Esophagus muscularis mucosa (tissue), 4 donors: ENCODE measurements around the gene AACS. TPM values are rescaled to one million over a fixed set of nuclear protein-coding genes. Genes with fewer than 3 reads are reported as not detected.

Experiments
- DNase-seq: peaks from one replicate; pipeline ENCODE4 v3.0.0-alpha.2; 2017; ENCODE audit errors: extremely low spot score
- H3K27ac ChIP-seq, 4 donors: fragments of 200-600 bp; sonication (generic); replicated peaks in 1 of 4; 1 replicate in 3 of 4; 2 replicates in 1 of 4; pipeline ENCODE4 v1.5.1; 2016 to 2019; ENCODE audit warnings: mild to moderate bottlenecking in 1 of 4
- H3K27me3 ChIP-seq, 4 donors: fragments of 200-600 bp; sonication (generic); one replicate each; pipeline versions ENCODE4 v1.5.1 to v1.6.0; 2016 to 2019
- H3K36me3 ChIP-seq, 4 donors: fragments of 200-600 bp; sonication (generic); one replicate each; pipeline ENCODE4 v1.5.1; 2016 to 2019
- H3K4me1 ChIP-seq, 4 donors: fragments of 200-600 bp; sonication (generic); one replicate each; pipeline ENCODE4 v1.5.1; 2016 to 2019
- H3K4me3 ChIP-seq, 4 donors: fragments of 200-600 bp; sonication (generic); 1 replicate in 2 of 4; 2 replicates in 2 of 4; pipeline ENCODE4 v1.5.1; 2016 to 2019; ENCODE audit warnings: mild to moderate bottlenecking in 4 of 4, moderate library complexity in 1 of 4
- H3K9me3 ChIP-seq, 4 donors: fragments of 200-600 bp; sonication (generic); 1 replicate in 3 of 4; 2 replicates in 1 of 4; pipeline ENCODE4 v1.5.1; 2016 to 2019
- CTCF ChIP-seq, 3 experiments: fragments of 200-600 bp in 2 of 3; fragments of 450-650 bp in 1 of 3; sonication (generic) in 2 of 3; IDR thresholded peaks; one replicate each; pipeline ENCODE4 v1.5.1; 2017 to 2019; ENCODE audit warnings: antibody characterized with exemption in 3 of 3, mild to moderate bottlenecking in 2 of 3, moderate library complexity in 1 of 3
- EP300 ChIP-seq: sonication (generic); formaldehyde crosslinking; IDR thresholded peaks from one replicate; pipeline ENCODE4 v1.6.1; 2017; ENCODE audit warnings: antibody characterized with exemption
- POLR2A ChIP-seq: fragments of 450-650 bp; IDR thresholded peaks from one replicate; pipeline ENCODE4 v1.6.1; 2017; ENCODE audit warnings: antibody characterized with exemption, moderate library complexity, mild to moderate bottlenecking, low read depth
- POLR2AphosphoS5 ChIP-seq, 2 donors: sonication (generic); formaldehyde crosslinking; IDR thresholded peaks; one replicate each; pipeline ENCODE4 v1.6.1; 2017; ENCODE audit warnings: antibody characterized with exemption in 2 of 2
- WGBS: methylation state at CpG from one replicate; pipeline ENCODE4 v1.1.5; 2018; 5-methylcytosine and 5-hydroxymethylcytosine counted together
- intact Hi-C: fragments of 100-400 bp; cut with DNase I; formaldehyde crosslinking; loops from one replicate; pipeline ENCODE4 v1.15.1; 2023
- total RNA-seq, 4 donors: library from RNA; depleted of rRNA; stranded (reverse); fragments of >200 nt; gene quantifications; one replicate each; pipeline versions ENCODE4 v1.1.0 to v1.2.1, GENCODE V29; 2016

Gene AACS
- total RNA-seq, 4 donors from 2014 or later: 10.2 to 16.7 (median 13.9) TPM

GRCh38 chr12:125159702-125160101 lies 94.5 kb downstream of the AACS start:
- Histone ChIP-seq H3K36me3 (no peaks in the 10 kb centered on the region), H3K4me3 (no peak overlapping the region), H3K27me3 (no peaks in the 10 kb centered on the region), H3K4me1 (peaks cover 0 to 4% (median 0%) of the 10 kb centered on the region in 4 donors), H3K9me3 (peaks cover 0 to 9% (median 2%) of the 10 kb centered on the region in 4 donors), H3K27ac (no peak overlapping the region)
- no CpG with 5 or more reads among the region's 3 CpGs for WGBS
- intact Hi-C loops: no loop called here
- no peak for DNase-seq
- TF ChIP-seq POLR2AphosphoS5 (IDR thresholded peaks at IDR 0.05): no peak
- no peak for TF ChIP-seq EP300
- no peak for TF ChIP-seq POLR2A
- no peak for TF ChIP-seq CTCF (IDR thresholded peaks at IDR 0.05)

GRCh38 chr12:125160281-125160955 lies 95.2 kb downstream of the AACS start:
- Histone ChIP-seq H3K36me3 (no peaks in the 10 kb centered on the region), H3K27ac (no peak overlapping the region), H3K27me3 (no peaks in the 10 kb centered on the region), H3K4me3 (no peak overlapping the region), H3K9me3 (peaks cover 0 to 9% (median 2%) of the 10 kb centered on the region in 4 donors), H3K4me1 (peaks cover 0 to under 1% (median 0%) of the 10 kb centered on the region in 4 donors)
- TF ChIP-seq POLR2A (no peak), EP300 (no peak), POLR2AphosphoS5 (IDR thresholded peaks at IDR 0.05) (no peak)
- intact Hi-C loops: no loop called here
- no peak for DNase-seq
- WGBS: 82% methylated on average over 9 of the region's 9 CpGs

GRCh38 chr12:125161712-125162022 lies 96.4 kb downstream of the AACS start:
- Histone ChIP-seq H3K27ac (no peak overlapping the region), H3K27me3 (peaks cover 0 to 10% (median 0%) of the 10 kb centered on the region in 4 donors), H3K4me3 (no peak overlapping the region), H3K9me3 (peaks cover 0 to 8% (median 2%) of the 10 kb centered on the region in 4 donors), H3K36me3 (no peaks in the 10 kb centered on the region), H3K4me1 (no peaks in the 10 kb centered on the region)
- TF ChIP-seq POLR2AphosphoS5 (IDR thresholded peaks at IDR 0.05) (no peak), EP300 (no peak), CTCF (IDR thresholded peaks at IDR 0.05) (no peak), POLR2A (no peak)
- DNase-seq: no peak
- 56% methylated on average over 2 of the region's 2 CpGs for WGBS
- intact Hi-C loops: no loop called here

GRCh38 chr12:125162489-125163028 lies 97.3 kb downstream of the AACS start:
- H3K4me1 ChIP-seq: no peaks in the 10 kb centered on the region
- no peaks in the 10 kb centered on the region for H3K36me3 ChIP-seq
- no peak overlapping the region for H3K27ac ChIP-seq
- H3K27me3 ChIP-seq: peaks cover 0 to 11% (median 0%) of the 10 kb centered on the region in 4 donors
- intact Hi-C loops: no loop called here
- H3K9me3 ChIP-seq: no peaks in the 10 kb centered on the region
- DNase-seq: no peak
- TF ChIP-seq POLR2A (no peak), EP300 (no peak), POLR2AphosphoS5 (IDR thresholded peaks at IDR 0.05) (no peak), CTCF (IDR thresholded peaks at IDR 0.05) (no peak)
- H3K4me3 ChIP-seq: no peak overlapping the region
- WGBS: 84% methylated on average over 15 of the region's 15 CpGs

- Histone ChIP-seq H3K27me3 (peaks cover 0 to 11% (median 0%) of the 10 kb centered on the region in 4 donors), H3K4me3 (no peak overlapping the region), H3K36me3 (no peaks in the 10 kb centered on the region), H3K27ac (no peak overlapping the region), H3K9me3 (no peaks in the 10 kb centered on the region), H3K4me1 (no peaks in the 10 kb centered on the region)
- intact Hi-C loops: no loop called here
- WGBS: 80% methylated on average over 12 of the region's 12 CpGs
- no peak for TF ChIP-seq EP300
- no peak for TF ChIP-seq POLR2AphosphoS5 (IDR thresholded peaks at IDR 0.05)
- no peak for TF ChIP-seq CTCF (IDR thresholded peaks at IDR 0.05)
- TF ChIP-seq POLR2A: no peak
- no peak for DNase-seq
Measured at GRCh38 chr12:125163148-125163547, 97.9 kb downstream of the AACS start.
